Suprapubic skin (tissue), 2 donors: ENCODE results near the gene VTN.

Source experiments
- EP300 ChIP-seq: sonication (generic); formaldehyde crosslinking; IDR thresholded peaks from one replicate; pipeline ENCODE4 v1.6.1; 2017; ENCODE audit warnings: antibody characterized with exemption
- POLR2A ChIP-seq, 2 donors: fragments of 450-650 bp; IDR thresholded peaks; one replicate each; pipeline ENCODE4 v1.6.1; 2017; ENCODE audit warnings: antibody characterized with exemption in 2 of 2, mild to moderate bottlenecking in 2 of 2, moderate library complexity in 2 of 2

GRCh38 chr17:28369684-28370034, 448 bp downstream of the VTN start:
- TF ChIP-seq EP300 (no peak), POLR2A (IDR thresholded peaks at IDR 0.05) (no peak)
